ENCODE measurements around the gene COL7A1.
"Not testable (repeated sequence)": the region's sequence is repeated elsewhere in the genome, so short reads cannot be mapped to it uniquely, and the experiment has no call there.

COL7A1 gene

GRCh38 chr3:48553361-48553760, 41.8 kb downstream of the COL7A1 start:
- Histone ChIP-seq H3K27ac (peak overlapping the region in 3 of 21 experiments; percentile 22 to 37 (median 26)), H3K4me3 (no peak overlapping the region)

GRCh38 chr3:48552111-48552951, 42.8 kb downstream of the COL7A1 start:
- H3K27ac ChIP-seq = no peak overlapping the region

GRCh38 chr3:48551651-48552050, 43.5 kb downstream of the COL7A1 start:
- H3K27ac ChIP-seq, H3K4me3 ChIP-seq: not testable (repeated sequence)

More at GRCh38 chr3:48552111-48552951, 42.8 kb downstream of the COL7A1 start:
- H3K4me3 ChIP-seq = no peak overlapping the region

DNA sequence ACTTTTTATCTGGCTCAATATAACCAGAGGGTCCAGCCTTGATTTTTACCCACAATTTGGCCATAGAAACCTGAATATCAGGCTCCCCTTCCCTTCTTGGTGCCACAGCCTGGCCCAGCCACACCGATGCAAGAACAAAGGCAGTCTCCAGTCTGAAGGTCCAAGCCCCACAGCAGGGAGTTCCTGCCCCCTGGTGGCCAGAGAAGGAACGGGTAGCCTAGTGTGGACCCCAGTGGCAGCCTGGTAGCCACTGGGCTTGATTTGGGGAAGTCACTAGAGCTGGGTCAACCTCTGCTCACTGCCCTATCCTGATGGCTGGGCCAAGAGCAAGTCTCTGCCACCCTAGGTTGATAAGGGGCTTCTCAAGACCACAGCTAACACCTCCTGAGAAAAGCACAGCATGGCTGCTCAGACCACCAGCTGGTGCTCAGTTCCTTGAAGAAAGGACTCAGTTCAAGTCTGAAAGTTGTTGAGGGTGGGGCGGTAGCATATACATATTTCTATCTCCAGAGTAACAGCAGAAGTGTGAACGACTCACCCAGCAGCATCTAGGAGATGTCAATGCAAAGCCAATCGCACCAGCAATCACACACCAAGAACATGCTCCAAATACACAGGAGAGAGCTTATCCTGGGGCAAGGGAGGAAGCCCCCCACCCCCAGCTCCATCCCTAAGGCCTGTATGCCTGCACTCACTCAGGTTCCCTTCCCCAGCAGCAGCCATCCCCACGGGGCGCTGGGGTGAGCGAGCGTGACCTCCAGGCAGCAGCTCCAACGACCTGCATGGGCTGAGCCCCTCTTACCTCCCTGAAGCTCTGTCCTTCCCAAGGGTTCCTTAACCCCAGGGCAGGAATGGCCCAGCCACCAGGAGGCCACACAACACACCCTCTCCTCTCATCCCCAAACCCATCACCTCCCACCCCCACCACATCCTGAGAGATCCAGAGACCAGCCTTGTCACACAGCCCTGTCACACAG, 46.1 kb downstream of the COL7A1 start:
- Histone ChIP-seq H3K4me3 (no peak overlapping the region), H3K27ac (no peak overlapping the region)

GRCh38 chr3:48548126-48548525, 47.0 kb downstream of the COL7A1 start:
- H3K4me3 ChIP-seq = no peak overlapping the region
- H3K27ac ChIP-seq = no peak overlapping the region

DNA sequence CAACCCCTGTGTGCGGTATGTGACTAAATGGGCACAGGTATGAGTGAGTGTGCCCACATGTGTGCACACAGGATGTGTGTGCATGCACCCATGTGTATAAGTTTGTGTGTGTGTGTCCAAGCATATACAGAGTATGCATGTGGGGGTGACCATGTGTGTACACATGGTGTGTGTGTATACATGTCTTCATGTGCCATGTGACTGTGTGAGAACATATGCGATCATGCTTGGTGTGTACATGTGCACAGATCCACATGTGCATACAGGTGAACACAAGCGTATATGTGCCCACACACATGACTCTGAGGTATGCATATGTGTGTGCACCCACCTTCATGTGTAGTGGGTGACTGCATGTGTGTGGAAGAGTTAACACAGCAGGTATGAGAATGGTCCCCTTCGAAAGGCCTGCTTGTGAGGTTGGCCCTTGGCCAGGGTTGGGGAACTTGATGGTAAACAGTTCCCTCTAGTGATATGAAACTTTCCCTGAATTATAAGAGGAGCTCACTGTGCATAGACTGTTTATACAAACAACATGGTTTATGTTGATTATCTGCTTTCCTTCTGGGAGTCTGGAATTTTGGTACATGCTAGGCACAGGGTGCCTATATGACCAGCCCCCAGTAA, 48.8 kb downstream of the COL7A1 start:
- Histone ChIP-seq H3K27ac (no peak overlapping the region), H3K4me3 (no peak overlapping the region)

- Histone ChIP-seq H3K4me3 (no peak overlapping the region), H3K27ac (no peak overlapping the region)
Observed at GRCh38 chr3:48544141-48544540, 51.0 kb downstream of the COL7A1 start.

DNA sequence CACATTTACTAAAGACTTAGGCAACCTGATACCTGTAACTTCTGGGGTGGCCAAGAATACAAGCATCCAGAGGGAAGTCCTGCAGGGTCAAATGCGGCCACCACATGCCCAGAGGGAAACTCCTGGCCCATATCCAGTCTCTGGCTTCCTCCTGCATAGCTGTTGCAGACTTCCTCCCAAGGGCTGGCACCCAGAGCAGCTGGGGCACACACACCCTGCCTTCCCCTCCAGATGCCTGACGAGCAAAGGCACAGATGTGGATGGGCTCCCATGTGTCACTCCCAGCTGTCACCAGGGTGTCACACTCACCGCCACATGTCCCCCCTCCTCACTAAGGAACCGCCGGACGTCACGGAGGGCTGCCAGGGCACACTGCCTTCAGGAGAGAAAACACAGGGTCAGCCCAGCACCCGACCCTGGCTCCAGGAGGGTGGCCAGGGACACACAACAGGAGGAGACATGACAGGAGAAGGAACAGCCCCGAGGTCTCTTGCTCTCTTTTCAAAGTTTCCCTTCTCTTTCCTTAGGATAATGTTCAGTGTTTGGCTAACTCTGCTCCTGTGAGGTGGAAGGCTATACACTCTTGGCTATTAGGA, 51.8 kb downstream of the COL7A1 start:
- Histone ChIP-seq H3K4me3 (no peak overlapping the region), H3K27ac (no peak overlapping the region)

DNA sequence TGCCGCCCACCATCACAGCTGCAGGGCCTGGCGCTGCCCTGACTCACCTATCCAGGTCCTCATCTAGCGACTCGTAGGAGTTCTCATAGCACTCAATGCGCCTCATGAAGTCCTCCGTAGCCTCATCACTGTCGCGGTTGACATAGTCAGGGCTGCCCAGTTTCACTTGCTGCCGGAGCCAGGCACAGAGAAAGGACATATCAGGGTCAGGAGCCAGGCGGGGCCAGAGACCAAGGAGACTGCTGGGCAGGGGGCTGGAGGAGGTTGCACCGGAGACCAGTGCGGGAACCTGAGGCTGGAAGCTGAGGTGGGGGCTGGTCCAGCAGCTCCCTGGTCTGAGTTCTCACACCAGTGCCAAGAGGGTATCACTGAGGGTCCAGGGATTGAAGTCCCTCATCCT, 56.7 kb downstream of the COL7A1 start:
- no peak overlapping the region for H3K4me3 ChIP-seq

GRCh38 chr3:48536785-48537184, 58.3 kb downstream of the COL7A1 start:
- Histone ChIP-seq H3K4me3 (no peak overlapping the region), H3K27ac (no peak overlapping the region)

More for the DNA sequence above, 56.7 kb downstream of the COL7A1 start:
- no peak overlapping the region for H3K27ac ChIP-seq

- no peak overlapping the region for H3K4me3 ChIP-seq
- H3K27ac ChIP-seq = peak overlapping the region in 1 of 21 experiments; percentile 34
Observed at GRCh38 chr3:48536116-48536515, 59.0 kb downstream of the COL7A1 start.

- H3K27ac ChIP-seq = peak overlapping the region in 1 of 21 experiments; percentile 34
- H3K4me3 ChIP-seq = no peak overlapping the region
Observed at GRCh38 chr3:48535578-48535977, 59.6 kb downstream of the COL7A1 start.

DNA sequence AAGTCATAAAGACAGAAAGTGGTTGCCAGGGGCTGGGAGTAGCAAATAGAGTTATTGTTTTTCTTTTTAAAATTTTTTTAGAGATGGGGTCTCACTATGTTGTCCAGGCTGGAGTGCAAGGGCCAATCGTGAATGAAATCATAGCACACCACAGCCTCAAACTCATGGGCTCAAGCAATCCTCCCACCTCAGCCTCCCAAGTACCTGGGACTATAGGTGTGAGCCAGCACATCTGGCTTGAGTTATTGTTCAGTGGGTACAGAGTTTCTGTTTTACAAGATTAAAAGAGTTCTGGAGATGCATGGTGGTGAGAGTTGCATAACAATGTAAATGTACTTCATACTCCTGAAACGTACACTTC, 62.2 kb downstream of the COL7A1 start:
- no peak overlapping the region for H3K27ac ChIP-seq
- no peak overlapping the region for H3K4me3 ChIP-seq

DNA sequence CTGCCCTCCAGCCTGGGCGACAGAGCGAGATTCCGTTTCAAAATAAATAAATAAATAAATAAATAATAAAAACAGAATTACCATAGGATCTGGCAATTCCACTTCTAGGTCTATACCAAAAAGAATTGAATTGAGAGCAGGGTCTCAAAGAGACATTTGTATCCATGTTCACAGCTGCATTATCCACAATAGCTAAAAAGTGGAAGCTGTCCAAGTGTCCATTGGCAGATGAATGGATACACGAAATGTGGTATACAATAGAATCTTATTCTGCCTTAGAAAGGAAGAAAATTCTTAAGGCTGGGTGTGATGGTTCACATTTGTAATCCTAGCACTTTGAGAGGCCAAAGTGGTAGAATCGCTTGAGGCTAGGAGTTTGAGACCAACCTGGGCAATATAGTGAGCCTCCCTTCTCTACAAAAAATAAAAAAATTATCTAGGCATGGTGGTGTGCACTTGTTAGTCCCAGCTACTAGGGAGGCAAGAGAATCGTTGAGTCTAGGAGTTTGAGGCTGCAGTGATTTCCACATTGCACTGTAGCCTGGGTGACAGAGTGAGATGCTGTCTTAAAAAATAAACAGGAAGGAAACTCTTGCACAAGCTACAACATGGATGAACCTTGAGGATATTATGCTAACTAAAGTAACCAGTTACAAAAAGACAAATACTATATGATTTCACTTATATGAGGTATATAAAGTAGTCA, 62.7 kb downstream of the COL7A1 start:
- Histone ChIP-seq H3K27ac (no peak overlapping the region), H3K4me3 (no peak overlapping the region)

DNA sequence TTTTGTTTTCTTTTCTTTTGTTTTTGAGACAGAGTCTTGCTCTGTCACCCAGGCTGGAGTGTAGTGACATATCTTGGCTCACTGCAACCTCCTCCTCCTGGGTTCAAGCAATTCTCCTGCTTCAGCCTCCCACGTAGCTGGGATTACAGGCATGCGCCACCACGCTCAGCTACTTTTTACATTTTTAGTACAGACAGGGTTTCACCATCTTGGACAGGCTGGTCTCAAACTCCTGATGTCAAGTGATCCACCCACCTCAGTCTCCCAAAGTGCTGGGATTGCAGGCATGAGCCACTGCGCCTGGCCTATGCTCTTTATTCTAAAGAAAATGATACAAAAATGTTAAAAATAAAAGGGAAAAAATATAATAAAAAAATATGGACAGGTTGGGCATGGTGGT, 64.4 kb downstream of the COL7A1 start:
- H3K4me3 ChIP-seq, H3K27ac ChIP-seq: not testable (repeated sequence)

DNA sequence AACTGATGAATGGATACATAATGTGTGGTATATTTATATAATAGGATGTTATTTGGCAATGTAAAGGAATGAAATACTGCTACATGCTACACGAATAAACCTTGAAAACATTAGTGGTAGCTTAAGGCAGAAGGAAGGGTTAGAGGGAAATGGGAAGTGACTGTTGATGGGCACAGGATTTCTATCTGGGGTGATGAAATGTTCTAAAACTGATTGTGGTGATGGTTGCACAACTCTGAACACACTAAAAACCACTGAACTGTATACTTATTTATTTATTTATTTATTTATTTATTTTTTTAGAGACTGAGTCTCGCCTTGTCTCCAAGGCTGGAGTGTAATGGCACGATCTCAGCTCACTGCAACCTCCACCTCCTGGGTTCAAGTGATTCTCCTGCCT, 66.4 kb downstream of the COL7A1 start:
- H3K27ac ChIP-seq = no peak overlapping the region
- no peak overlapping the region for H3K4me3 ChIP-seq

DNA sequence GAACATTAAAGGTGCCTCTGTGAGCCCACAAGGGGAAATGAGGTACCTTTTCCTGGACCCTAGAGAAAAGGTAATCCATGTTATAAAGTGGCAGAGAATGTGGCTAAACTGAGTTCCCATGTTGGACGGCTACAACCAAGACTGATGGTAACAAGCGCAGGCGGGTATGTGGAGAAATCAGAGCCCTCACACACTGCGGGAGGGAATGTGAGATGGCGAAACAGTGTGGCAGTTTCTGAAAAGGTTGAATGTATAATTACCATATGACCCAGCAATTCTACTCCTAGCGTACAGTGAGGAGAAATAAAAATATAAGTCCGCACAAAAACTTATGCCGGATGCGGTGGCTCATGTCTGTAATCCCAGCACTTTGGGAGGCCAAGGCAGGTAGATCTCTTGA, 67.1 kb downstream of the COL7A1 start:
- H3K27ac ChIP-seq = no peak overlapping the region

GRCh38 chr3:48524970-48525369, 70.2 kb downstream of the COL7A1 start:
- no peak overlapping the region for H3K4me3 ChIP-seq
- H3K27ac ChIP-seq = no peak overlapping the region

More for the DNA sequence above, 67.1 kb downstream of the COL7A1 start:
- no peak overlapping the region for H3K4me3 ChIP-seq

GRCh38 chr3:48521635-48522034, 73.5 kb downstream of the COL7A1 start:
- H3K27ac ChIP-seq = no peak overlapping the region
- H3K4me3 ChIP-seq = no peak overlapping the region

All from skin epidermis (tissue), 12 donors.